Nephron progenitor cell (in vitro differentiated cells): ENCODE data around the gene RPTOR.
"Not testable (repeated sequence)": the region's sequence is repeated elsewhere in the genome, so short reads cannot be mapped to it uniquely, and the experiment has no call there.

Source experiments
- DNase-seq: peaks from one replicate; pipeline ENCODE4 v3.0.0; 2021
- H3K27ac Mint-ChIP-seq: 2 replicates; pipeline ENCODE4 v1.8.0; 2021; ENCODE audit warnings: mild to moderate bottlenecking, moderate library complexity, mixed read lengths
- H3K27me3 Mint-ChIP-seq: 2 replicates; pipeline ENCODE4 v1.8.0; 2021; ENCODE audit warnings: mild to moderate bottlenecking, low read depth, mixed read lengths; ENCODE audit not compliant: poor library complexity
- H3K36me3 Mint-ChIP-seq: 2 replicates; pipeline ENCODE4 v1.8.0; 2021; ENCODE audit warnings: low read depth, mixed read lengths
- H3K4me1 Mint-ChIP-seq: 2 replicates; pipeline ENCODE4 v1.8.0; 2021; ENCODE audit warnings: mixed read lengths
- H3K4me3 Mint-ChIP-seq: 2 replicates; pipeline ENCODE4 v1.8.0; 2021; ENCODE audit warnings: mild to moderate bottlenecking, moderate library complexity, mixed read lengths
- H3K9me3 Mint-ChIP-seq: 2 replicates; pipeline ENCODE4 v1.8.0; 2021; ENCODE audit warnings: mild to moderate bottlenecking, moderate library complexity, mixed read lengths
- CTCF ChIP-seq: fragments of 200-600 bp; sonication (generic); IDR thresholded peaks from 2 replicates; pipeline ENCODE4 v1.5.0; 2021; ENCODE audit warnings: antibody characterized with exemption

The RPTOR gene

GRCh38 chr17:80529104-80529903 lies 15.3 kb upstream of the RPTOR start:
- H3K27ac Mint-ChIP-seq, result no peak overlapping the region
- H3K4me1 Mint-ChIP-seq, result peaks cover 40% of the 10 kb centered on the region
- no peak for DNase-seq
- H3K9me3 Mint-ChIP-seq, result no peaks in the 10 kb centered on the region
- no peaks in the 10 kb centered on the region for H3K36me3 Mint-ChIP-seq
- no peak overlapping the region for H3K4me3 Mint-ChIP-seq
- H3K27me3 Mint-ChIP-seq, result peaks cover 53% of the 10 kb centered on the region
- no peak for TF ChIP-seq CTCF

GRCh38 chr17:80529904-80530292 lies 14.7 kb upstream of the RPTOR start:
- Mint-ChIP-seq H3K27ac (peak overlapping the region; percentile 32), H3K27me3 (peaks cover 48% of the 10 kb centered on the region), H3K4me1 (peaks cover 34% of the 10 kb centered on the region), H3K9me3 (no peaks in the 10 kb centered on the region), H3K36me3 (no peaks in the 10 kb centered on the region), H3K4me3 (no peak overlapping the region)
- no peak for TF ChIP-seq CTCF
- DNase-seq, result no peak

- no peak overlapping the region for H3K4me3 Mint-ChIP-seq
- H3K27ac Mint-ChIP-seq, result no peak overlapping the region
- H3K36me3 Mint-ChIP-seq, result no peaks in the 10 kb centered on the region
- DNase-seq, result no peak
- TF ChIP-seq CTCF, result no peak
- peaks cover 36% of the 10 kb centered on the region for H3K27me3 Mint-ChIP-seq
- peaks cover 32% of the 10 kb centered on the region for H3K4me1 Mint-ChIP-seq
- H3K9me3 Mint-ChIP-seq, result no peaks in the 10 kb centered on the region
Measured at GRCh38 chr17:80531400-80531799, 13.2 kb upstream of the RPTOR start.

DNA sequence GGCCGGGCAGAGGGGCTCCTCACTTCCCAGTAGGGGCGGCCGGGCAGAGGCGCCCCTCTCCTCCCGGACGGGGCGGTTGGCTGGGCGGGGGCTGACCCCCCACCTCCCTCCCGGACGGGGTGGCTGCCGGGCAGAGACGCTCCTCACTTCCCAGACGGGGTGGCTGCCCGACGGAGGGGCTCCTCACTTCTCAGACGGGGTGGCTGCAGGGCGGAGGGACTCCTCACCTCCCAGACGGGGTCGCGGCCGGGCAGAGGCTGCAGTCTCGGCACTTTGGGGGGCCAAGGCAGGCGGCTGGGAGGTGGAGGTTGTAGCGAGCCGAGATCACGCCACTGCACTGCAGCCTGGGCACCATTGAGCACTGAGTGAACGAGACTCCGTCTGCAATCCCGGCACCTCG lies 7.3 kb upstream of the RPTOR start:
- H3K27ac Mint-ChIP-seq, H3K36me3 Mint-ChIP-seq, DNase-seq, H3K9me3 Mint-ChIP-seq, H3K4me3 Mint-ChIP-seq: not testable (repeated sequence)
- Mint-ChIP-seq H3K27me3 (peaks cover 14% of the 10 kb centered on the region), H3K4me1 (peaks cover 13% of the 10 kb centered on the region)

DNA sequence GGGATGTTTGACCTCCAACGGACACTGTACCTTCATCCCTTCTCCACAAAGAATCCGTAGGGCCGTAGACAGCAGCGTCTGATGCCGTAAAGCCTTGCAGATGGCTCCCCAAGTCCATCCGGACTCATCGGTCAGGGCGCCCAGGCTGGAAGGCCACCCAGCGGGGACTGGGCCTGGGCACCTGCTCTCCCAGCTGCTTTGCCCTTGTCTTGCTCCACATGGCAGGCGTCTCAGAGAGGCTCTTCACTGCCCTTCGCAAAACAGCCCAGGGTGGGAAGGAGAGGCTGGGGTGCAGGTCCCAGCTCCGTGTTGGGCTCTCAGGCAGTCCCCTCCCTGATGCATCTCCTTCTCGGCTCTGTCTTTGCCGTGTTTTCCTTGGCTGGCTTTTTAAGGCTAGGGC lies 6.2 kb upstream of the RPTOR start:
- DNase-seq, result no peak
- Mint-ChIP-seq H3K27ac (no peak overlapping the region), H3K4me1 (peaks cover 13% of the 10 kb centered on the region), H3K9me3 (peaks cover 5% of the 10 kb centered on the region), H3K27me3 (peaks cover 16% of the 10 kb centered on the region), H3K36me3 (no peaks in the 10 kb centered on the region), H3K4me3 (no peak overlapping the region)
- TF ChIP-seq CTCF, result no peak

- DNase-seq, result no peak
- Mint-ChIP-seq H3K9me3 (peaks cover 5% of the 10 kb centered on the region), H3K27me3 (peaks cover 16% of the 10 kb centered on the region), H3K4me1 (peaks cover 13% of the 10 kb centered on the region), H3K4me3 (peak overlapping the region; percentile 28), H3K27ac (peak overlapping the region; percentile 78), H3K36me3 (no peaks in the 10 kb centered on the region)
- peak; percentile 8 for TF ChIP-seq CTCF
Measured at GRCh38 chr17:80539022-80539641, 5.5 kb upstream of the RPTOR start.
